Calu3 (cell line): Measurements from ENCODE around the gene CMIP. TPM values are rescaled to one million over a fixed set of nuclear protein-coding genes. Genes with fewer than 3 reads are reported as not detected.
A peak's percentile ranks its signal among the peaks of the same experiment; 100 is the strongest.

Experiments
- BruUV-seq: library from RNA; stranded (reverse); fragments of 400-500 nt; replicated peaks from 2 replicates; lab custom pipeline; 2021; lab: Mats Ljungman, UMichigan
- CTCF ChIA-PET: fragments of 300-600 bp; sonication (Branson Sonifier 250); formaldehyde crosslinking; loops from one replicate; lab custom pipeline; 2022; ENCODE audit warnings: antibody characterized with exemption; lab: Charles Lee
- DNase-seq: peaks from one replicate; pipeline ENCODE4 v3.0.0; 2022
- H3K27ac Mint-ChIP-seq: one replicate; pipeline ENCODE4 v1.8.0; 2022; ENCODE audit warnings: mixed read lengths; ENCODE audit not compliant: unreplicated experiment
- H3K27me3 Mint-ChIP-seq: one replicate; pipeline ENCODE4 v1.8.0; 2022; ENCODE audit warnings: mixed read lengths; ENCODE audit not compliant: unreplicated experiment
- H3K36me3 Mint-ChIP-seq: one replicate; pipeline ENCODE4 v1.8.0; 2022; ENCODE audit warnings: mild to moderate bottlenecking, moderate library complexity, mixed read lengths; ENCODE audit not compliant: insufficient read depth, unreplicated experiment
- H3K4me1 Mint-ChIP-seq: one replicate; pipeline ENCODE4 v1.8.0; 2022; ENCODE audit warnings: mild to moderate bottlenecking, low read depth, mixed read lengths; ENCODE audit not compliant: unreplicated experiment
- H3K4me3 Mint-ChIP-seq: one replicate; pipeline ENCODE4 v1.8.0; 2022; ENCODE audit warnings: mild to moderate bottlenecking, low read depth, moderate library complexity, mixed read lengths; ENCODE audit not compliant: unreplicated experiment
- H3K9me3 Mint-ChIP-seq: one replicate; pipeline ENCODE4 v1.8.0; 2022; ENCODE audit warnings: low read depth, mixed read lengths; ENCODE audit not compliant: unreplicated experiment
- intact Hi-C: fragments of 100-400 bp; cut with micrococcal nuclease; formaldehyde crosslinking; loops from one replicate; pipeline ENCODE4 v1.10.0; 2022; ENCODE audit not compliant: unreplicated experiment
- total RNA-seq: library from RNA; stranded (reverse); gene quantifications from 2 replicates; pipeline ENCODE4 v1.2.3, GENCODE V29; 2022
- TF ChIP-seq, protein P1 (sequence below): fragments of 200-600 bp; IDR thresholded peaks from one replicate; pipeline ENCODE4 v1.8.0; 2022; ENCODE audit warnings: antibody characterized with exemption; ENCODE audit not compliant: unreplicated experiment

CMIP gene
- total RNA-seq, 1 experiment from 2014 or later, result 82.7 TPM

DNA sequence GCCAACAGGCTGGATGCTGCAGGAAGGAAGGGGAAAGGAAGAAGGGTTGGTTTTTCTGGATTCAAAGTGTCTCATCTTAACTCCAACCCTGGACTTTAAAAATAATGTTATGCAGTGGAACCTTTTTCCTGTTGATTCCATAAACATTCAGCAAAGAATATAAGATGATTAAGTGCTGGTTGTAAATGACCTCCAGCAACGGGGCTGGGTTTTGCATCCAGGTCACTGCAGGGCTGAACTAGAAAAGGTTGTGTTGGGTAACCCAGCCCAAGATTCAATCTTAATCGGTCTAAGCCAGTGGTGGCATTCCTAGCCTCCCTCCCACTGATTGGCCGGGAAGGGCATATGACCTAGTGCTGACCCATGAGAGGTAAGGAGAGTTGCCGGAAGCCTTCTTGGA is 300.3 kb downstream of the CMIP start:
- Mint-ChIP-seq H3K27ac (no peak overlapping the region), H3K9me3 (no peaks in the 10 kb centered on the region), H3K4me1 (peaks cover 14% of the 10 kb centered on the region), H3K27me3 (no peaks in the 10 kb centered on the region), H3K36me3 (peaks cover 4% of the 10 kb centered on the region), H3K4me3 (no peak overlapping the region)
- intact Hi-C loops, result no loop called here
- CTCF ChIA-PET, result interaction anchor here (0.7 kb wide), 1 partner anchor 291 kb away, joined by 3 read pairs; no protein-coding TSS in a partner anchor
- TF ChIP-seq, protein P1, sequence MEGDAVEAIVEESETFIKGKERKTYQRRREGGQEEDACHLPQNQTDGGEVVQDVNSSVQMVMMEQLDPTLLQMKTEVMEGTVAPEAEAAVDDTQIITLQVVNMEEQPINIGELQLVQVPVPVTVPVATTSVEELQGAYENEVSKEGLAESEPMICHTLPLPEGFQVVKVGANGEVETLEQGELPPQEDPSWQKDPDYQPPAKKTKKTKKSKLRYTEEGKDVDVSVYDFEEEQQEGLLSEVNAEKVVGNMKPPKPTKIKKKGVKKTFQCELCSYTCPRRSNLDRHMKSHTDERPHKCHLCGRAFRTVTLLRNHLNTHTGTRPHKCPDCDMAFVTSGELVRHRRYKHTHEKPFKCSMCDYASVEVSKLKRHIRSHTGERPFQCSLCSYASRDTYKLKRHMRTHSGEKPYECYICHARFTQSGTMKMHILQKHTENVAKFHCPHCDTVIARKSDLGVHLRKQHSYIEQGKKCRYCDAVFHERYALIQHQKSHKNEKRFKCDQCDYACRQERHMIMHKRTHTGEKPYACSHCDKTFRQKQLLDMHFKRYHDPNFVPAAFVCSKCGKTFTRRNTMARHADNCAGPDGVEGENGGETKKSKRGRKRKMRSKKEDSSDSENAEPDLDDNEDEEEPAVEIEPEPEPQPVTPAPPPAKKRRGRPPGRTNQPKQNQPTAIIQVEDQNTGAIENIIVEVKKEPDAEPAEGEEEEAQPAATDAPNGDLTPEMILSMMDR, result no peak
- no peak for DNase-seq
- BruUV-seq, result no TSS peak

DNA sequence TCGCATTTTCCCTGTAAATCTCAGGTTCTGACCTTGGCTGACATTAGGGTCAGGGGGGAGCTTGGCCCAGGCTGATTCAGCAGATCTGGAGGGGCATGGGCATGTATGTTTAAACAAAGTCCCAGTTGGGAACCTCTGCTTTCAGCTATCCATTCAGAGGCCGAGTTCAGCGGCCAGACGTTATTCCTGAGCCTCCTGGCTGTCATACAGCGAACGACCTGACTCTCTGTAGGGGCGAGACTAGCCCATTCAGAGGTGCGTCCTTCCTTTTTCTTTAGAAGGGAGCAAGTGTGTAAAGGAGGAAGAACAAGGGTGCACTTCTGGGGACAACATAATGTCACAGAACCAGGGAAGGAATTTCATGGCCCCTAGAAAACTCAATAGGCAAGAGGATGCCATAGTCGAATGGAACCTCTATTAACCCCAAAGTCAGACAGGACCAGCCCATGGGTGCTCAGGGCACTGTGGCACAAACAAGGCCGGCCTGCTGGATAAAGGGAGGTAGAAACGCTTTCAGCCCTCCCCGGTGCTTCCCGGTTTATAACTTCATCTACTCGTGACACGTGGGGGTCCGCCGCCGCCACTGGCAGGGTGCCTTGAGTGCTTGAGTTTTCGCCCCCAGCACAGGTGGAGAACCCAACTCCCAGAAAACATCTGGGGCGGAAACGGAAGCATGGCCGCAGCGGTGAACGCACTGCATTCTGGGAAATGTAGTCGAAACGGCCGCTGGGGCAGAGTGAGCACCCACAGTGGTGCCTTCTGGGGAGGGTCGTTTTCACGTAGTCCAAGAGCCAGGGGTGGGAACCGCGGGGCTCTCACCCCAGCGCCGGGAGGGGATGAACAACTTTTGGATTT is 301.3 kb downstream of the CMIP start:
- CTCF ChIA-PET, result no interaction called here
- BruUV-seq, result no TSS peak
- peaks cover 4% of the 10 kb centered on the region for H3K36me3 Mint-ChIP-seq
- peak overlapping the region; percentile 25 for H3K27ac Mint-ChIP-seq
- H3K4me1 Mint-ChIP-seq, result peaks cover 14% of the 10 kb centered on the region
- peak; percentile 79 for DNase-seq
- no peaks in the 10 kb centered on the region for H3K9me3 Mint-ChIP-seq
- peak overlapping the region; percentile 72 for H3K4me3 Mint-ChIP-seq
- TF ChIP-seq, protein P1, result no peak
- intact Hi-C loops, result no loop called here
- no peaks in the 10 kb centered on the region for H3K27me3 Mint-ChIP-seq

DNA sequence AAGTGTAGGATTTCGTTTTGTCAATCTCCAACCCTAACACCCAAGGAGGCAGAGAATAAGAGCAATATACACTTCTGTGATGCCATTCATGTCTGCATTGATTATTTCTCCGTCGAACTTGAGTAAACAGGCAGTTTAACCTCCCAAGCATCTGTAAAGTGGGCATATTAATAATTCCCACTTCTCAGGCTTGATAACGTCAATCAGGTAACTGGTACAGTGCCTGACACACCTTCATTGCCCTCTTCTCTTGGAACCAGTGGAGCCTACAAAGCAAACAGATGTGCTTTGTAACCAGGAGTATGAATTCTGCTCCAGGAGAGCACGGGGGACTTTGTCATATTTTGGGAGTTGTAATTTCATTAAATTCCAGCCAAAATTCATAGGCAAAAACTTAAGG is 302.0 kb downstream of the CMIP start:
- peaks cover 14% of the 10 kb centered on the region for H3K4me1 Mint-ChIP-seq
- H3K9me3 Mint-ChIP-seq, result no peaks in the 10 kb centered on the region
- H3K27me3 Mint-ChIP-seq, result no peaks in the 10 kb centered on the region
- BruUV-seq, result no TSS peak
- H3K4me3 Mint-ChIP-seq, result peak overlapping the region; percentile 72
- CTCF ChIA-PET, result no interaction called here
- intact Hi-C loops, result no loop called here
- TF ChIP-seq, protein P1, result no peak
- peak overlapping the region; percentile 25 for H3K27ac Mint-ChIP-seq
- DNase-seq, result no peak
- H3K36me3 Mint-ChIP-seq, result peaks cover 4% of the 10 kb centered on the region

DNA sequence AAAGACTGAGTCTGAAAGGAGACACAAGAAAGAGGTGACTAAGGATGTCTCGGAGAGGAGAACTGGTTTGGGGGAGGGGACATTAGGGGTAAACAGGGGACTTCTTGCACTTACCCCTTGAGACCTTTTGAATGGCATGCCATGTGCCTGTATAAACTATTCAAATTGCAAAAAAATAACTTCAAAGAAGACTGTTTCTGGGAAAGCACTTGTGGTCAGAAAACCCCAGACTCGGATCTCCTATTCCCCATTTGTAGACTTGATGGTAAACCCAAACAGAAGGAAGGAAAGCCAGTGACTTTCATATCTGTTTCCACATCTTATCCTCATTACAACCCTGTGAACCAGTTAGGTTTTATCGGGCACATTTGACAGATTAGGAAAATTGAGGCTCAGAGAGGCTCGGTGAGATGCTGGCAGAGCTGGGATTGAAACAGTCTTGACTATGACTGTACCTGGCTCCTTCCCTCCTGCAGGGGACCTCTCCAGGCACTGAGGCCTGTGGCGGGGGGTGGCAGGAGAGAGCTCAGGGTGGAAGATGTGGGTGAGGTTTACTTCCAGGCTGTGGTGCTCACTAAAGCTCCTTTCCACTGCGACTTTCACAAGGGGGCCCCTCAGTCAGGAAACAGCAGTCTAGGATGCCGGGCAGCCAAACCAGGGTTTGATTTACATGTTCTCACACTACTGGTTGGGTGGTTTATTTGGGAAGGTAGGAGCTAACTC is 304.0 kb downstream of the CMIP start:
- BruUV-seq, result no TSS peak
- TF ChIP-seq, protein P1, result no peak
- no peak for DNase-seq
- Mint-ChIP-seq H3K36me3 (peaks cover 4% of the 10 kb centered on the region), H3K27ac (no peak overlapping the region), H3K9me3 (no peaks in the 10 kb centered on the region), H3K4me3 (no peak overlapping the region), H3K27me3 (no peaks in the 10 kb centered on the region), H3K4me1 (peaks cover 14% of the 10 kb centered on the region)
- intact Hi-C loops, result no loop called here
- CTCF ChIA-PET, result no interaction called here
